ENCODE data around the gene LRRIQ3.

The LRRIQ3 gene

GRCh38 chr1:74050386-74050785 is 147.6 kb downstream of the LRRIQ3 start:
- TF ChIP-seq CTCF (conservative IDR thresholded peaks at IDR 0.05; ENCODE audit: low read length) (no peak), EZH2phosphoT487 (IDR thresholded peaks at IDR 0.05; ENCODE audit: borderline replicate concordance) (no peak)

GRCh38 chr1:74038042-74038441 is 159.9 kb downstream of the LRRIQ3 start:
- no peak overlapping the region for H2AFZ ChIP-seq (ENCODE audit: low read length)
- no peaks in the 10 kb centered on the region for H3K36me3 ChIP-seq (ENCODE audit: insufficient read depth, low read length)
- H3F3A ChIP-seq (ENCODE audit: low read depth): no peaks in the 10 kb centered on the region
- H3K27me3 ChIP-seq (ENCODE audit: insufficient read depth, low read length, poor library complexity, severe bottlenecking): no peaks in the 10 kb centered on the region
- H3K79me2 ChIP-seq (ENCODE audit: insufficient read depth, low read length): no peaks in the 10 kb centered on the region
- no peaks in the 10 kb centered on the region for H3K4me1 ChIP-seq (ENCODE audit: insufficient read depth, low read length, poor library complexity, severe bottlenecking)
- no peak overlapping the region for H3K4me3 ChIP-seq (ENCODE audit: low read length, poor library complexity, severe bottlenecking)
- TF ChIP-seq EZH2phosphoT487 (IDR thresholded peaks at IDR 0.05; ENCODE audit: borderline replicate concordance) (no peak), CTCF (conservative IDR thresholded peaks at IDR 0.05; ENCODE audit: low read length) (no peak)
- no peak overlapping the region for H3K4me2 ChIP-seq (ENCODE audit: low read depth, low read length, poor library complexity, severe bottlenecking)
- H4K20me1 ChIP-seq (ENCODE audit: insufficient read depth, low read length, poor library complexity, severe bottlenecking): no peaks in the 10 kb centered on the region
- H3K9ac ChIP-seq (ENCODE audit: low read depth, low read length, poor library complexity, severe bottlenecking): no peak overlapping the region
- H3K9me2 ChIP-seq (replicated peaks; ENCODE audit: low read depth, low read length): no peaks in the 10 kb centered on the region
- no peaks in the 10 kb centered on the region for H3K9me3 ChIP-seq (ENCODE audit: insufficient read depth, low read depth, low read length)

More at GRCh38 chr1:74050386-74050785, 147.6 kb downstream of the LRRIQ3 start:
- H3K4me1 ChIP-seq (ENCODE audit: insufficient read depth, low read length, poor library complexity, severe bottlenecking): no peaks in the 10 kb centered on the region
- no peaks in the 10 kb centered on the region for H3K9me2 ChIP-seq (replicated peaks; ENCODE audit: low read depth, low read length)
- no peaks in the 10 kb centered on the region for H3K27me3 ChIP-seq (ENCODE audit: insufficient read depth, low read length, poor library complexity, severe bottlenecking)
- no peaks in the 10 kb centered on the region for H3K36me3 ChIP-seq (ENCODE audit: insufficient read depth, low read length)
- no peak overlapping the region for H3K4me2 ChIP-seq (ENCODE audit: low read depth, low read length, poor library complexity, severe bottlenecking)
- no peak overlapping the region for H2AFZ ChIP-seq (ENCODE audit: low read length)
- H3K79me2 ChIP-seq (ENCODE audit: insufficient read depth, low read length): no peaks in the 10 kb centered on the region
- H3K9ac ChIP-seq (ENCODE audit: low read depth, low read length, poor library complexity, severe bottlenecking): no peak overlapping the region
- H3K9me3 ChIP-seq (ENCODE audit: insufficient read depth, low read depth, low read length): no peaks in the 10 kb centered on the region
- H4K20me1 ChIP-seq (ENCODE audit: insufficient read depth, low read length, poor library complexity, severe bottlenecking): no peaks in the 10 kb centered on the region
- H3F3A ChIP-seq (ENCODE audit: low read depth): no peaks in the 10 kb centered on the region
- no peak overlapping the region for H3K4me3 ChIP-seq (ENCODE audit: low read length, poor library complexity, severe bottlenecking)

GRCh38 chr1:74012583-74012982 is 185.4 kb downstream of the LRRIQ3 start:
- Histone ChIP-seq H3K4me1 (ENCODE audit: insufficient read depth, low read length, poor library complexity, severe bottlenecking) (peaks cover 4% of the 10 kb centered on the region), H3K9me2 (replicated peaks; ENCODE audit: low read depth, low read length) (no peaks in the 10 kb centered on the region), H3K4me3 (ENCODE audit: low read length, poor library complexity, severe bottlenecking) (no peak overlapping the region), H3K27me3 (ENCODE audit: insufficient read depth, low read length, poor library complexity, severe bottlenecking) (no peaks in the 10 kb centered on the region), H3K79me2 (ENCODE audit: insufficient read depth, low read length) (no peaks in the 10 kb centered on the region), H3K9me3 (ENCODE audit: insufficient read depth, low read depth, low read length) (no peaks in the 10 kb centered on the region), H3F3A (ENCODE audit: low read depth) (no peaks in the 10 kb centered on the region), H2AFZ (ENCODE audit: low read length) (0 out of 2 replicates have a peak overlapping the region, but pooled peaks have one; percentile 30), H3K9ac (ENCODE audit: low read depth, low read length, poor library complexity, severe bottlenecking) (no peak overlapping the region), H4K20me1 (ENCODE audit: insufficient read depth, low read length, poor library complexity, severe bottlenecking) (no peaks in the 10 kb centered on the region), H3K4me2 (ENCODE audit: low read depth, low read length, poor library complexity, severe bottlenecking) (no peak overlapping the region), H3K36me3 (ENCODE audit: insufficient read depth, low read length) (no peaks in the 10 kb centered on the region)
- TF ChIP-seq EZH2phosphoT487 (IDR thresholded peaks at IDR 0.05; ENCODE audit: borderline replicate concordance) (no peak), CTCF (conservative IDR thresholded peaks at IDR 0.05; ENCODE audit: low read length) (no peak)
